GM23338 (cell line): ENCODE measurements around the gene KRTAP21-1. TPM values are rescaled to one million over a fixed set of nuclear protein-coding genes. Genes with fewer than 3 reads are reported as not detected.
A peak's percentile ranks its signal among the peaks of the same experiment; 100 is the strongest.

ENCODE experiments used
- ATAC-seq: fragments of 200-7000 bp; cut with Tn5 transposase; 3 replicates; pipeline ENCODE4 v1.9.1; 2020
- DNase-seq: peaks from one replicate; pipeline ENCODE4 v3.0.0-alpha.2; 2015; ENCODE audit warnings: low spot score
- H2AFZ ChIP-seq: fragments of 200-600 bp; sonication (generic); 2 replicates; pipeline ENCODE4 v1.8.0; 2016; ENCODE audit warnings: antibody characterized with exemption, mild to moderate bottlenecking, moderate library complexity
- H3F3A ChIP-seq: fragments of 200-600 bp; sonication (generic); replicated peaks from 2 replicates; pipeline ENCODE4 v1.8.0; 2017; ENCODE audit warnings: antibody characterized with exemption, mixed run types, low read depth
- H3K27ac ChIP-seq: fragments of 200-600 bp; sonication (generic); 2 replicates; pipeline ENCODE4 v1.6.1; 2016; ENCODE audit warnings: low read depth
- H3K27me3 ChIP-seq: fragments of 200-600 bp; sonication (generic); 2 replicates; pipeline ENCODE4 v1.8.0; 2016; ENCODE audit warnings: mild to moderate bottlenecking, mixed run types, moderate library complexity; ENCODE audit not compliant: insufficient read depth
- H3K36me3 ChIP-seq: fragments of 200-600 bp; sonication (generic); 2 replicates; pipeline ENCODE4 v1.8.0; 2016; ENCODE audit warnings: mild to moderate bottlenecking; ENCODE audit not compliant: insufficient read depth
- H3K4me1 ChIP-seq: fragments of 200-600 bp; sonication (generic); 2 replicates; pipeline ENCODE4 v1.8.0; 2016; ENCODE audit warnings: mild to moderate bottlenecking, moderate library complexity; ENCODE audit not compliant: insufficient read depth
- H3K4me2 ChIP-seq: fragments of 200-600 bp; sonication (generic); 2 replicates; pipeline ENCODE4 v1.7.1; 2017; ENCODE audit warnings: mixed run types
- H3K4me3 ChIP-seq: fragments of 200-600 bp; sonication (generic); 2 replicates; pipeline ENCODE4 v1.6.1; 2016; ENCODE audit warnings: mixed run types
- H3K79me2 ChIP-seq: fragments of 200-600 bp; sonication (generic); replicated peaks from 2 replicates; pipeline ENCODE4 v1.8.0; 2017; ENCODE audit warnings: mild to moderate bottlenecking; ENCODE audit not compliant: insufficient read depth
- H3K9me2 ChIP-seq: fragments of 200-600 bp; sonication (generic); 2 replicates; pipeline ENCODE4 v1.8.0; 2017; ENCODE audit not compliant: insufficient read depth
- H4K20me1 ChIP-seq: fragments of 200-600 bp; sonication (generic); replicated peaks from 2 replicates; pipeline ENCODE4 v1.8.0; 2017; ENCODE audit warnings: mild to moderate bottlenecking; ENCODE audit not compliant: insufficient read depth
- H3K27ac Mint-ChIP-seq: 2 replicates; pipeline ENCODE4 v1.8.0; 2020; ENCODE audit warnings: inconsistent platforms, mild to moderate bottlenecking, moderate library complexity, mixed read lengths
- H3K27me3 Mint-ChIP-seq: 3 replicates; pipeline ENCODE4 v1.8.0; 2022; ENCODE audit warnings: low read depth, mild to moderate bottlenecking, moderate library complexity, mixed read lengths, inconsistent platforms; ENCODE audit not compliant: insufficient read depth, poor library complexity
- H3K36me3 Mint-ChIP-seq: 3 replicates; pipeline ENCODE4 v1.8.0; 2021; ENCODE audit warnings: low read depth, mild to moderate bottlenecking, inconsistent platforms, moderate library complexity, mixed read lengths
- H3K4me1 Mint-ChIP-seq: 3 replicates; pipeline ENCODE4 v1.8.0; 2020; ENCODE audit warnings: mild to moderate bottlenecking, inconsistent platforms, mixed read lengths
- H3K4me3 Mint-ChIP-seq: 3 replicates; pipeline ENCODE4 v1.8.0; 2021; ENCODE audit warnings: moderate library complexity, mild to moderate bottlenecking, inconsistent platforms, mixed read lengths
- H3K9me3 Mint-ChIP-seq: 3 replicates; pipeline ENCODE4 v1.8.0; 2020; ENCODE audit warnings: moderate library complexity, mild to moderate bottlenecking, inconsistent platforms, mixed read lengths
- polyA plus RNA-seq: library from polyadenylated mRNA; unstranded; fragments of >200 nt; fragmentation: Nextera tagmentation; extraction: Ambion mirVana; gene quantifications from 2 replicates; pipeline ENCODE4 v1.2.1, GENCODE V29; 2016
- total RNA-seq: library from RNA; depleted of rRNA; stranded (reverse); fragments of >200 nt; shearing (Covaris generic); gene quantifications from 2 replicates; pipeline ENCODE4 v1.2.3, GENCODE V29; 2014
- TF ChIP-seq, protein P1 (sequence below), 2 experiments: fragments of 200-600 bp in 1 of 2; sonication (generic) in 1 of 2; conservative IDR thresholded peaks; 2 replicates each; pipeline versions ENCODE4 v1.5.1 to v1.6.1; 2016 to 2017; ENCODE audit warnings: antibody characterized with exemption in 2 of 2, low read depth in 2 of 2, mild to moderate bottlenecking in 2 of 2, moderate library complexity in 1 of 2
- TF ChIP-seq, protein P2 (sequence below): IDR thresholded peaks from one replicate; pipeline ENCODE4 v1.6.1; 2018; ENCODE audit warnings: antibody characterized with exemption; ENCODE audit not compliant: unreplicated experiment
- TF ChIP-seq, protein P3 (sequence below): IDR thresholded peaks from 2 replicates; pipeline ENCODE4 v1.6.1; 2016; ENCODE audit warnings: antibody characterized with exemption

KRTAP21-1 gene
- total and polyA plus RNA-seq, 2 experiments from 2014 or later: not detected

DNA sequence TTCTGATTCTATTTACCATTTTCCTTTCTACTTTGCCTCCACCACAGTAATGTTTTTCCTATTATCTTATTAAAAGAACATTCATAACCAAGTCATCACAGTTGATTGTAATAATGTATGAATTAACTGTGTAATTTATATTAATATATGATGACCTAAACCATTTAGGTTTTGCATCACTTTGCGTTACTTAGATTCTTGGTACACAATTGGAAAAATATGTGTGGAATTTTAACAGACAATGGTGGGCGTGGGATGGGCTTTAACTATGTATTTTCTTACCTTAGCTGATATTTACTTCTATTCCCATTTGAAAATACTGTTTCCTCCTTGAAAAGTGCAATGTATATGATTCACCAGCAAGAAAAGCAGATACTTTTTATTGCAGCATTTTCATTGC lies 40.3 kb downstream of the KRTAP21-1 start (continued):
- TF ChIP-seq, protein P1, sequence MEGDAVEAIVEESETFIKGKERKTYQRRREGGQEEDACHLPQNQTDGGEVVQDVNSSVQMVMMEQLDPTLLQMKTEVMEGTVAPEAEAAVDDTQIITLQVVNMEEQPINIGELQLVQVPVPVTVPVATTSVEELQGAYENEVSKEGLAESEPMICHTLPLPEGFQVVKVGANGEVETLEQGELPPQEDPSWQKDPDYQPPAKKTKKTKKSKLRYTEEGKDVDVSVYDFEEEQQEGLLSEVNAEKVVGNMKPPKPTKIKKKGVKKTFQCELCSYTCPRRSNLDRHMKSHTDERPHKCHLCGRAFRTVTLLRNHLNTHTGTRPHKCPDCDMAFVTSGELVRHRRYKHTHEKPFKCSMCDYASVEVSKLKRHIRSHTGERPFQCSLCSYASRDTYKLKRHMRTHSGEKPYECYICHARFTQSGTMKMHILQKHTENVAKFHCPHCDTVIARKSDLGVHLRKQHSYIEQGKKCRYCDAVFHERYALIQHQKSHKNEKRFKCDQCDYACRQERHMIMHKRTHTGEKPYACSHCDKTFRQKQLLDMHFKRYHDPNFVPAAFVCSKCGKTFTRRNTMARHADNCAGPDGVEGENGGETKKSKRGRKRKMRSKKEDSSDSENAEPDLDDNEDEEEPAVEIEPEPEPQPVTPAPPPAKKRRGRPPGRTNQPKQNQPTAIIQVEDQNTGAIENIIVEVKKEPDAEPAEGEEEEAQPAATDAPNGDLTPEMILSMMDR (conservative IDR thresholded peaks at IDR 0.05; ENCODE audit: low read depth in 2 of 2): no peak

DNA sequence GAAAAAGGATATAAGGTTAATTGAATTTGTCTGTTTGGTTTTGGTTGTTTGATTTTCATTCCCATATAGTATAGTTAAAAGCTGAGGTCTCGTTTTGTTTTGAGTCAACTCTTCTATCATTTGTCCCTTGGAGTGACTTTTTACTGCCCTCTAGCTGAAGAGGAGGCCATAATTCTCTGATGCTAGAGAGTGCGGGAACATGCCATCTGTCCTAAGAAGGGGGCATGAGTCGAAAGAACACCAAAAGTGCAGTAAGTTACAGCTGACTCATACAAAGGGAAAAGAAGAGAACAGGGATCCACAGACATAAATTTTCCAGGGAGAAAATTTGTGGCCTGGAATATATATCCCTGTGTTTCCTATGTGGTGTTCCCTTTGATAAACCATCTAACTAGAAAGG lies 40.8 kb downstream of the KRTAP21-1 start:
- H3K79me2 ChIP-seq: no peaks in the 10 kb centered on the region
- H3K4me1 ChIP-seq: peaks cover 3% of the 10 kb centered on the region
- DNase-seq: peak; percentile 28
- Mint-ChIP-seq H3K36me3 (no peaks in the 10 kb centered on the region), H3K9me3 (no peaks in the 10 kb centered on the region), H3K27ac (no peak overlapping the region), H3K27me3 (peaks cover 2% of the 10 kb centered on the region), H3K4me1 (no peaks in the 10 kb centered on the region), H3K4me3 (no peak overlapping the region)
- no peak overlapping the region for H2AFZ ChIP-seq
- H3K27me3 ChIP-seq: no peaks in the 10 kb centered on the region
- H4K20me1 ChIP-seq: no peaks in the 10 kb centered on the region
- H3K36me3 ChIP-seq: no peaks in the 10 kb centered on the region
- ATAC-seq: 0 out of 3 replicates have a peak, but pooled peaks have one; percentile 25
- no peak overlapping the region for H3K4me2 ChIP-seq
- no peak overlapping the region for H3K27ac ChIP-seq
- no peaks in the 10 kb centered on the region for H3F3A ChIP-seq
- no peak overlapping the region for H3K4me3 ChIP-seq
- TF ChIP-seq, protein P1 (conservative IDR thresholded peaks at IDR 0.05; ENCODE audit: low read depth in 2 of 2): peak; percentile 32 to 48; a peak in 3 of 4 replicates
- TF ChIP-seq, protein P2, sequence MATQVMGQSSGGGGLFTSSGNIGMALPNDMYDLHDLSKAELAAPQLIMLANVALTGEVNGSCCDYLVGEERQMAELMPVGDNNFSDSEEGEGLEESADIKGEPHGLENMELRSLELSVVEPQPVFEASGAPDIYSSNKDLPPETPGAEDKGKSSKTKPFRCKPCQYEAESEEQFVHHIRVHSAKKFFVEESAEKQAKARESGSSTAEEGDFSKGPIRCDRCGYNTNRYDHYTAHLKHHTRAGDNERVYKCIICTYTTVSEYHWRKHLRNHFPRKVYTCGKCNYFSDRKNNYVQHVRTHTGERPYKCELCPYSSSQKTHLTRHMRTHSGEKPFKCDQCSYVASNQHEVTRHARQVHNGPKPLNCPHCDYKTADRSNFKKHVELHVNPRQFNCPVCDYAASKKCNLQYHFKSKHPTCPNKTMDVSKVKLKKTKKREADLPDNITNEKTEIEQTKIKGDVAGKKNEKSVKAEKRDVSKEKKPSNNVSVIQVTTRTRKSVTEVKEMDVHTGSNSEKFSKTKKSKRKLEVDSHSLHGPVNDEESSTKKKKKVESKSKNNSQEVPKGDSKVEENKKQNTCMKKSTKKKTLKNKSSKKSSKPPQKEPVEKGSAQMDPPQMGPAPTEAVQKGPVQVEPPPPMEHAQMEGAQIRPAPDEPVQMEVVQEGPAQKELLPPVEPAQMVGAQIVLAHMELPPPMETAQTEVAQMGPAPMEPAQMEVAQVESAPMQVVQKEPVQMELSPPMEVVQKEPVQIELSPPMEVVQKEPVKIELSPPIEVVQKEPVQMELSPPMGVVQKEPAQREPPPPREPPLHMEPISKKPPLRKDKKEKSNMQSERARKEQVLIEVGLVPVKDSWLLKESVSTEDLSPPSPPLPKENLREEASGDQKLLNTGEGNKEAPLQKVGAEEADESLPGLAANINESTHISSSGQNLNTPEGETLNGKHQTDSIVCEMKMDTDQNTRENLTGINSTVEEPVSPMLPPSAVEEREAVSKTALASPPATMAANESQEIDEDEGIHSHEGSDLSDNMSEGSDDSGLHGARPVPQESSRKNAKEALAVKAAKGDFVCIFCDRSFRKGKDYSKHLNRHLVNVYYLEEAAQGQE: no peak
- no peaks in the 10 kb centered on the region for H3K9me2 ChIP-seq

DNA sequence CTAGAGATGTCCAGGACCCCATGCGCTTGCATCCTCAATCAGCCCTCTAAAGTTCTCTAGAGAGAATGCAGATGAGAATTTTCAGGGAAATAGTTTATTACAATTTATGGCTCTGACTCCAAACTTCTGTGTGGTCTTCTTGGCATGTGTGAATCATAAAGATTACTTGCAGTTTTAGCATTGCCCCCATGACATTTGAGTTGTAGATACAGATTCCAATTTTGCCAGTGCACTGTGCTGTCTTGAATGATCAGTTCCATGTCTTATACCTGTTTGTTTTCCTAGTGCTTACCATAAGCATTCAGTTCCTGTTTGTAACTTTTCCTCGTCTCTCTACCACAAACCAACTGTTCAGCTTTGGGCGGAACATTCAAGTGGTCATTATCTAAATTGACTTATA lies 41.5 kb downstream of the KRTAP21-1 start:
- ATAC-seq (no peak), DNase-seq (no peak)
- no peaks in the 10 kb centered on the region for H3K36me3 Mint-ChIP-seq
- peaks cover 2% of the 10 kb centered on the region for H3K27me3 Mint-ChIP-seq
- Histone ChIP-seq H3K9me2 (no peaks in the 10 kb centered on the region), H3K79me2 (no peaks in the 10 kb centered on the region), H3K4me2 (no peak overlapping the region), H3K27me3 (no peaks in the 10 kb centered on the region), H2AFZ (no peak overlapping the region), H3K4me1 (peaks cover 3% of the 10 kb centered on the region), H3K4me3 (no peak overlapping the region), H3F3A (no peaks in the 10 kb centered on the region), H3K36me3 (no peaks in the 10 kb centered on the region), H3K27ac (no peak overlapping the region), H4K20me1 (no peaks in the 10 kb centered on the region)
- H3K4me3 Mint-ChIP-seq: no peak overlapping the region
- H3K4me1 Mint-ChIP-seq: no peaks in the 10 kb centered on the region
- no peak overlapping the region for H3K27ac Mint-ChIP-seq
- TF ChIP-seq, protein P3, sequence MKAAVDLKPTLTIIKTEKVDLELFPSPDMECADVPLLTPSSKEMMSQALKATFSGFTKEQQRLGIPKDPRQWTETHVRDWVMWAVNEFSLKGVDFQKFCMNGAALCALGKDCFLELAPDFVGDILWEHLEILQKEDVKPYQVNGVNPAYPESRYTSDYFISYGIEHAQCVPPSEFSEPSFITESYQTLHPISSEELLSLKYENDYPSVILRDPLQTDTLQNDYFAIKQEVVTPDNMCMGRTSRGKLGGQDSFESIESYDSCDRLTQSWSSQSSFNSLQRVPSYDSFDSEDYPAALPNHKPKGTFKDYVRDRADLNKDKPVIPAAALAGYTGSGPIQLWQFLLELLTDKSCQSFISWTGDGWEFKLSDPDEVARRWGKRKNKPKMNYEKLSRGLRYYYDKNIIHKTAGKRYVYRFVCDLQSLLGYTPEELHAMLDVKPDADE: no peak
- H3K9me3 Mint-ChIP-seq: no peaks in the 10 kb centered on the region
